SK-N-SH (cell line): ENCODE data around the gene NPFFR1. TPM values are rescaled to one million over a fixed set of nuclear protein-coding genes. Genes with fewer than 3 reads are reported as not detected.
"Not testable (repeated sequence)": the region's sequence is repeated elsewhere in the genome, so short reads cannot be mapped to it uniquely, and the experiment has no call there.

Experiments
- CTCF ChIA-PET: fragments of 300-600, 350-600 bp; formaldehyde crosslinking; extraction: SDS; loops from one replicate; lab custom pipeline; 2021; lab: Yijun Ruan, JAX
- POLR2A ChIA-PET: fragments of 350-600 bp; sonication (Branson Sonifier 250); formaldehyde crosslinking; extraction: SDS; loops from one replicate; lab custom pipeline; 2020; ENCODE audit warnings: antibody characterized with exemption, inconsistent platforms; lab: Yijun Ruan, JAX
- DNase-seq: peaks from one replicate; pipeline ENCODE4 v3.0.0; 2012
- H2AFZ ChIP-seq: fragments of 200-600 bp; sonication (generic); 2 replicates; pipeline ENCODE4 v1.8.1; 2016; ENCODE audit warnings: antibody characterized with exemption, mild to moderate bottlenecking, low read depth
- H3F3A ChIP-seq: fragments of 200-600 bp; sonication (generic); replicated peaks from 2 replicates; pipeline ENCODE3; 2016; ENCODE audit warnings: antibody characterized with exemption, mild to moderate bottlenecking; ENCODE audit not compliant: insufficient read depth
- H3K27ac ChIP-seq, 2 experiments: fragments of 200-500 bp in 1 of 2; fragments of 200-600 bp in 1 of 2; sonication (Bioruptor generic) in 1 of 2; sonication (generic), shearing (Covaris generic) in 1 of 2; 2 replicates each; pipeline versions ENCODE4 v1.5.1 to v1.6.1; 2014 to 2016; ENCODE audit warnings: low read depth in 2 of 2, inconsistent platforms in 1 of 2, low read length in 1 of 2, mild to moderate bottlenecking in 1 of 2, mixed read lengths in 1 of 2
- H3K27me3 ChIP-seq: fragments of 200-600 bp; sonication (generic), shearing (Covaris generic); 2 replicates; pipeline ENCODE4 v1.6.1; 2016; ENCODE audit warnings: mixed run types; ENCODE audit not compliant: insufficient read depth
- H3K36me3 ChIP-seq, 2 experiments: fragments of 200-500 bp in 1 of 2; fragments of 200-600 bp in 1 of 2; sonication (Bioruptor generic) in 1 of 2; sonication (generic) in 1 of 2; replicated peaks in 1 of 2; 2 replicates each; pipeline versions ENCODE3 to v1.5.1; 2014 to 2016; ENCODE audit warnings: low read length in 1 of 2, mild to moderate bottlenecking in 1 of 2; ENCODE audit not compliant: insufficient read depth in 2 of 2, control insufficient read depth in 1 of 2
- H3K4me1 ChIP-seq, 2 experiments: fragments of 200-500 bp in 1 of 2; fragments of 200-600 bp in 1 of 2; sonication (Bioruptor generic) in 1 of 2; sonication (generic), shearing (Covaris generic) in 1 of 2; 2 replicates each; pipeline versions ENCODE4 v1.5.1 to v1.6.1; 2014 to 2016; ENCODE audit warnings: low read depth in 1 of 2, low read length in 1 of 2, mixed run types in 1 of 2; ENCODE audit not compliant: insufficient read depth in 2 of 2, control insufficient read depth in 1 of 2
- H3K4me2 ChIP-seq: fragments of 200-600 bp; sonication (generic), shearing (Covaris generic); 2 replicates; pipeline ENCODE4 v1.6.1; 2017; ENCODE audit warnings: mixed run types
- H3K4me3 ChIP-seq, 2 experiments: fragments of 200-500 bp in 1 of 2; fragments of 200-600 bp in 1 of 2; sonication (Bioruptor generic) in 1 of 2; sonication (generic), shearing (Covaris generic) in 1 of 2; 2 replicates each; pipeline versions ENCODE4 v1.5.1 to v1.8.1; 2014 to 2016; ENCODE audit warnings: low read depth in 2 of 2, inconsistent platforms in 1 of 2, low read length in 1 of 2, mild to moderate bottlenecking in 1 of 2, mixed read lengths in 1 of 2, moderate library complexity in 1 of 2
- H3K79me2 ChIP-seq: fragments of 200-600 bp; sonication (generic); 2 replicates; pipeline ENCODE4 v1.8.1; 2017; ENCODE audit warnings: mild to moderate bottlenecking; ENCODE audit not compliant: insufficient read depth
- H3K9ac ChIP-seq: fragments of 200-600 bp; sonication (generic); 2 replicates; pipeline ENCODE4 v1.6.1; 2017; ENCODE audit warnings: mixed run types
- H3K9me2 ChIP-seq: fragments of 200-600 bp; sonication (generic); 2 replicates; pipeline ENCODE4 v1.6.1; 2017; ENCODE audit warnings: mixed run types
- H3K9me3 ChIP-seq: fragments of 200-600 bp; sonication (generic); 2 replicates; pipeline ENCODE4 v1.6.1; 2017; ENCODE audit warnings: mixed run types, mild to moderate bottlenecking, moderate library complexity
- H4K20me1 ChIP-seq: fragments of 200-600 bp; sonication (generic); 2 replicates; pipeline ENCODE4 v1.6.1; 2017; ENCODE audit warnings: mild to moderate bottlenecking, mixed run types; ENCODE audit not compliant: insufficient read depth
- WGBS: methylation state at CpG from one replicate; pipeline ENCODE4 v1.1.6; 2017; ENCODE audit warnings: low lambda C conversion rate; 5-methylcytosine and 5-hydroxymethylcytosine counted together
- polyA plus RNA-seq, 3 experiments: library from polyadenylated mRNA; depleted of rRNA; stranded (reverse); fragments of >200 nt; gene quantifications; 2 replicates each; pipeline ENCODE4 v1.2.3, GENCODE V29; 2012

Gene NPFFR1
- polyA plus RNA-seq, 1 of the 3 experiments (the other 2 are of a cell fraction) = not detected

GRCh38 chr10:70239986-70240385, 43.8 kb downstream of the NPFFR1 start:
- WGBS = 83% methylated on average over 5 of the region's 21 CpGs
- peaks cover 16% of the 10 kb centered on the region; the same call in 1 of the 2 replicates for H3K27me3 ChIP-seq
- H3K36me3 ChIP-seq, H3K9ac ChIP-seq, CTCF ChIA-PET, H3K4me3 ChIP-seq, H2AFZ ChIP-seq, H3K79me2 ChIP-seq, H3K4me1 ChIP-seq, H3K27ac ChIP-seq, POLR2A ChIA-PET, H3K9me3 ChIP-seq, DNase-seq, H3F3A ChIP-seq, H4K20me1 ChIP-seq, H3K9me2 ChIP-seq, H3K4me2 ChIP-seq: not testable (repeated sequence)

- peaks cover 11% of the 10 kb centered on the region; the same call in 1 of the 2 replicates for H3K27me3 ChIP-seq
- H4K20me1 ChIP-seq, POLR2A ChIA-PET, H3K9me2 ChIP-seq, H3F3A ChIP-seq, H3K4me2 ChIP-seq, H3K27ac ChIP-seq, H3K4me3 ChIP-seq, H3K9ac ChIP-seq, DNase-seq, H3K79me2 ChIP-seq, CTCF ChIA-PET, H2AFZ ChIP-seq, H3K4me1 ChIP-seq, H3K9me3 ChIP-seq, H3K36me3 ChIP-seq: not testable (repeated sequence)
- 73% methylated on average over 6 of the region's 55 CpGs for WGBS
Observed at GRCh38 chr10:70239077-70239976, 44.5 kb downstream of the NPFFR1 start.

- POLR2A ChIA-PET, H4K20me1 ChIP-seq, H3K27ac ChIP-seq, H3K27me3 ChIP-seq, H3K9ac ChIP-seq, H3K79me2 ChIP-seq, H3K36me3 ChIP-seq, H3K4me1 ChIP-seq, H3K9me2 ChIP-seq, H3K4me3 ChIP-seq, DNase-seq, H3K9me3 ChIP-seq, H2AFZ ChIP-seq, H3F3A ChIP-seq, H3K4me2 ChIP-seq: not testable (repeated sequence)
- CTCF ChIA-PET = interaction anchor here (1.3 kb wide), 1 partner anchor 27 kb away, joined by 4 read pairs; no protein-coding TSS in a partner anchor
- 60% methylated on average over 6 of the region's 6 CpGs for WGBS
Observed at GRCh38 chr10:70237958-70238536, 45.8 kb downstream of the NPFFR1 start.
